HG03378 (cell line): ENCODE data around the gene NME1.
"Not testable (repeated sequence)": the region's sequence is repeated elsewhere in the genome, so short reads cannot be mapped to it uniquely, and the experiment has no call there.

Experiments used
- ATAC-seq: cut with Tn5 transposase; IDR thresholded peaks from one replicate; pipeline ENCODE4 v1.9.1; 2021; ENCODE audit warnings: mild to moderate bottlenecking, moderate library complexity; ENCODE audit not compliant: unreplicated experiment

Gene NME1

DNA sequence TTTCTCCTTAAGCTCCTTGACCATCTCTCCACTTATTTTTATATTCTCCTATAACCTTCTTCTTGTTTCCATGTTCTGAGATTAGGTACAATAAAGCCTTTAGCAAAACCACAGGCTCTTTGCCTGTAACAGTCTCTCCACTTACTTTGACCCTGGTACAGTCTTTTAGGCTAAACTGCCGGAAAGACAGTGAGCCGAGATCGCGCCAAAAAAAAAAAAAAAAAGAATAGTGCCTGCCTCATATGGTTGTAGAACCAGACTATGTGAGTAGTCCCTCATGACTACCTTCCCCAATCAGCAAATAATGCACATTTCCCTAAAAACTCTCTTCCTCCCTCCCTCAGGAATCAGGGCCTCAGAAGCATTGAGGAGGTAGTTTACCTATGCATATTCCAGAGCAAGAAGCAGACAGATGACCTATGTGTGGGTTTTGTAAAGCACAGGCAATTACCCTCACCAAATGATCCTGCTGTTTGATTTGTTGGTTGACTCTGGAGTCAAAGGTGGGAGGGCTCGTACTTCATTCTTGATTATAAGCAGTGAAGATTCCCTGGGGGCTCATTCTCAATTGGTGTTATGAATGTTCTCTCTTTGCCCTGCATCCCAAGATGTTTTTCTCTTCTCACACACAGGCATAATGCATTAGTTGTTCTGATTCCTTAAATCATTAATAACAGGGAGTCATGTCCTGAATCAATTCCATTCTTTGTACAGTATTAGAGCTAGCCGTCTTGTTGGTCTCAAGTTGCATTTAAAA lies 8.9 kb upstream of the NME1 start:
- ATAC-seq: no peak

DNA sequence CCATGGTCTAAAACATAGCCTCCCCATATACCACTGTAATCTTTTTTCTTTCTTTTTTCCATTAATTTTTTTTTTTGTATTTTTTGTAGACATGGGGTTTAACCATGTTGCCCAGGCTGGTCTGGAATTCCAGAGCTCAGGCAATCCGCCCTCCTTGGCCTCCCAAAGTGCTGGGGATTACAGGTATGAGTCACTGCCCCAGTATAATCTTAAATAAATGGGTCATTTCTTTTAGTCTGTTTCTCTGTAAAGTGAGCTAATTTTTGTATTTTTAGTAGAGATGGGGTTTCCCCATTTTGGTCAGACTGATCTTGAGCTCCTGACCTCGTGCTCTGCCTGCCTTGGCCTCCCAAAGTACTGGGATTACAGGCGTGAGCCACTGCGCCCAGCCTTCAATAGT lies 5.7 kb upstream of the NME1 start:
- no peak for ATAC-seq

DNA sequence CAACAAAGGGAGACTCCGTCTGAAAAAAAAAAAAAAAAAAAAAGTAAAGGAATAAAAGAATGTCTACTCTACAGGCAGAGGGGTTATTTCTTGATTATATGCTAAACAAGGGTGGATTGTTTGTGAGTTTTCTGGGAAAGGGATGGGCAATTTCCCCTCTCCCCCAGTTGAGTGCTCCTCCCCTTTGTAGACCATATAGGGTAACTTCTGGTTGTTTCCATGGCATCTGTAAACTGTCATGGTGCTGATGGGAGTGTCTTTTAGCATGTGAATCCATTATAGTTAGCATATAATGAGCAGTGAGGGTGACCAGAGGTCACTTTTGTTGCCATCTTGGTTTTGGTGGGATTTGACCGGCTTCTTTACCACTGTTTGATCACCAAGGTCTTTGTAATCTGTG lies 4.2 kb upstream of the NME1 start:
- no peak for ATAC-seq

DNA sequence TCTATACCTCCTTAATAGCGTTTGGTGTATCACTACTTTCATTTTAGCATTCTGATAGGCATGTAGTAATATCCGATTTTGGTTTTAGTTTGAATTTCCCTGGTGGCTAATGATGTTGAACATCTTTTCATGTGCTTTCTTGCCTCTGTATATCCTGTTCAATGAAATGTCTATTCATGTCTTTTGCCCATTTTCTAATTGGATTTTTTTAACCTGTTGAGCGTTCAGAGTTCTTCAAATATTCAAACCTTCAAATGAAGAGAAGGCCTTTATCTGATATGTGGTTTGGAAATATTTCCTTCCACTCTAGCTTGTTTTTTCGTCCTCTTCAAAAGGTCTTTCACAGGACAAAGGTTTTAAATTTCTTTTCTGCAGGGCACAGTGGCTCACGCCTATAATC lies 2.4 kb upstream of the NME1 start:
- no peak for ATAC-seq

GRCh38 chr17:51152766-51153209 lies 571 bp upstream of the NME1 start:
- ATAC-seq: no peak

- ATAC-seq: no peak
Measured at GRCh38 chr17:51154176-51154575, 817 bp downstream of the NME1 start.

DNA sequence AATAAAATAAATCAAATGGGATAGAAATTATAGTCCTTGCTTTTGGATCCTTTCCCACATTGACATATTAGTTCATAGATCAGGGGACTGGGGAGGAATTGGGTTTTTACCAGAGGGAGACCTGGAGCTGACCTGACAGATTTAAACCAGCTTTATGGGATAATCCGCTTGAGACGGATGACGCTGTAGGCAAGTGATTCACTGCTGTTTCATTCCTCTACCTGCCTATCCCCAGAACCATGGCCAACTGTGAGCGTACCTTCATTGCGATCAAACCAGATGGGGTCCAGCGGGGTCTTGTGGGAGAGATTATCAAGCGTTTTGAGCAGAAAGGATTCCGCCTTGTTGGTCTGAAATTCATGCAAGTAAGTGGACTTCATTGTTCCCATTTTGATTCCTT lies 2.1 kb downstream of the NME1 start:
- ATAC-seq: no peak

GRCh38 chr17:51159604-51160003 lies 6.2 kb downstream of the NME1 start:
- no peak for ATAC-seq

DNA sequence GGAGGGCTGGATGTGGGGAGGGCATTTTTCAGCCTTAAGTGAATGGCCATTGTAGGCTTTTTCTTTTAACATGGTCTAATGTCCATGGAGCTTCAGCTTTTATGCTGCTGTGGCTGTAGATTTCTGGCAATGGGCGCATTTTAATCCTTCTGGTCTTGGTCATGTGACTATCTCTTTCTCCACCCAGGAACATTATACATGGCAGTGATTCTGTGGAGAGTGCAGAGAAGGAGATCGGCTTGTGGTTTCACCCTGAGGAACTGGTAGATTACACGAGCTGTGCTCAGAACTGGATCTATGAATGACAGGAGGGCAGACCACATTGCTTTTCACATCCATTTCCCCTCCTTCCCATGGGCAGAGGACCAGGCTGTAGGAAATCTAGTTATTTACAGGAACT lies 8.2 kb downstream of the NME1 start:
- no peak for ATAC-seq

- no peak for ATAC-seq
Measured at GRCh38 chr17:51164911-51165679, 11.7 kb downstream of the NME1 start.

DNA sequence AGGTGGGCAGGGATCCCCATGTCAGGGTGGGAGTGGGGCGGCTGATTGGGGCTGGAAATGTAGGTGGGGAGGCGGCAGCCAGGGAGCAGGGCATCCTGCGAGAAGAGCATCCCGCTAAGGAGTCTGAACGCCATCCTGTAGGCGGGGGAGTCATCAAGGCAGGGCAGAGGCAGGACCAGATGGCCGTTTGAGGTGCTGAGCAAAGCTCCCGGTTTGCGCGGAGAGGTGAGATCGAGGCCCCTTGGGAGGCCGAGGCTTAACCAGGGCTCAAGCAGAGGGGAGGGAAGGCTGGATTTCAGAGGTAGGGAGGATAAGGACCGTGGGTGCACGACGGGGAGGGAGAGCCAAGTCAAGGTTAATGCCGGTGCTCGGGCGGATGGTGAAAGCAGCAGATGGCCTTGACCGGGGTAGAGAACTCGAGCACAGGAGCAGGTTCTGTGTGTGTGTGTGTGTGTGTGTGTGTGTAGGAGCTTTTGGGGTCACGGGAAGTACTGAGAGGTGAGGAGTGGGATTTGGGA lies 12.4 kb downstream of the NME1 start:
- no peak for ATAC-seq

DNA sequence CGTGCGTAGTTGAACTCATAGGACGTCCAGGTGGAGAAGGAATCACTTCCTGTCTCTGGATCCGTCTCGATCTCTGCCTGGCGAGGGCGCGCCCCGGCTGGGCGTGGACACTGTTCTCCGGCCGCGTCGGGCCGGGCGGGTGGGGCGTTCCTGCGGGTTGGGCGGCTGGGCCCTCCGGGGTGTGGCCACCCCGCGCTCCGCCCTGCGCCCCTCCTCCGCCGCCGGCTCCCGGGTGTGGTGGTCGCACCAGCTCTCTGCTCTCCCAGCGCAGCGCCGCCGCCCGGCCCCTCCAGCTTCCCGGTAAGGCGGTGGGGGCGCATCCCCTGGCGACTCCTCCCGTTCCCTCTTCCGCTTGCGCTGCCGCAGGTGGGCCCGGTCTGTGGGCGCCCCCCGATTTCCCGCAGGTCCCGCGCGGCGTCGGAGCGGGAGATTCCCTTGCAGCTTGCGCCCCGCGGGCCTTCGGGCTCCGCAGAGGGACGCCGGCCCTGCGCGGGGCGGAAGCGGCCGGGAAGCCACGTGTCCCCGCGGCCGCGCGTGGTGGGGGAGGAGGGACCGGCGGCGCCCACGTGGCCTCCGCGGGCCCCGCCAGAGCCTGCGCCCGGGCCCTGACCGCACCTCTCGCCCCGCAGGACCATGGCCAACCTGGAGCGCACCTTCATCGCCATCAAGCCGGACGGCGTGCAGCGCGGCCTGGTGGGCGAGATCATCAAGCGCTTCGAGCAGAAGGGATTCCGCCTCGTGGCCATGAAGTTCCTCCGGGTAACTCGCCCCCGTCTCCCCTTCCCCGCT lies 13.0 kb downstream of the NME1 start, which contains the start of gene NME2:
TSS of gene NME2 (plus strand) at position 214 of the 789 bp plus-strand sequence. CDS start at position 634, 420 bp downstream.
- peak; percentile 58 for ATAC-seq

DNA sequence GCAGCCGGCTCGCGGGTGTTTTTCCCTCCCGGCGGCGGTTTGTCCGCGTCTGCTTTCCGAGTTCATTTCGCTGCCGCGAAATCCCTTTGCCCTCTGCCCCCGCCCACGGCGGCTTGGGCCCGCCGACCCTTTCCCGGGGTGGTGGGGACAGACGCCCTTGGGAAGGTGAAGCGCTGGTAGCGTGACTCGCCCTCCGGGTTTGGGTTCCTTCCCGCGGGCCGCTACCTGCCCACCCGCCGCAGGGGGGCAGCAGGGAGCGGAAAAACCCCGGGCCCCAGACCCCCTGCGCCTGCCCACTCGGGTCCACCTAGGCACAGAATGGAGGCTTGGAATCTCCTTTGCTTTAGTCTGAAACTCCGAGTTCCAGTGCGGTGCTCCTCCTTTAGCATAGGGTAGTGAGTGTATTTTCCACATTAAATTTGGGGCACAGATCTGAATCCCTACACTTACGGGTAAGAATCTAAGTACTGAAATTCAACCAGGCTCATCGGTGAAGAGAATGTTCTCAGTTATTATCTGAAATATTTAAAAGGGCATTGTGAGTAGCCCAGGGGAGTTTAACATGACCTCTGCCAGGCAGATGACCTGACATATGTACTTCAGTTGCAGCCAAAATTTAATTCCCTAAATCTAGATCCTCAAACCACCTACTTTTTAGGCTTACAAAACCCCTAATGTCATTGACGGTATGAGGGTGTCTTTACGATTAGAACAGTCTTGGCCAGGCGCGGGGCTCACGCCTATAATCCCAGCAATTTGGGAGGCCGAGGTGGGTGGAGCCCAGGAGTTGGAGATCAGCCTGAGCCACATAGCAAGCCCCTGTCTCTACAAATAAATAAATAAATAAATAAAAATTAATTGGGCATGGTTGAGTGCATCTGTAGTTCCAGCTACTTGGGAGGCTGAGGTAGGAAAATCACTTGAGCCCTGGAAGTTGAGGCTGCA lies 13.9 kb downstream of the NME1 start:
- ATAC-seq: peak; percentile 40

GRCh38 chr17:51169340-51169739 lies 16.0 kb downstream of the NME1 start:
- no peak for ATAC-seq

GRCh38 chr17:51170736-51171135 lies 17.4 kb downstream of the NME1 start:
- no peak for ATAC-seq

DNA sequence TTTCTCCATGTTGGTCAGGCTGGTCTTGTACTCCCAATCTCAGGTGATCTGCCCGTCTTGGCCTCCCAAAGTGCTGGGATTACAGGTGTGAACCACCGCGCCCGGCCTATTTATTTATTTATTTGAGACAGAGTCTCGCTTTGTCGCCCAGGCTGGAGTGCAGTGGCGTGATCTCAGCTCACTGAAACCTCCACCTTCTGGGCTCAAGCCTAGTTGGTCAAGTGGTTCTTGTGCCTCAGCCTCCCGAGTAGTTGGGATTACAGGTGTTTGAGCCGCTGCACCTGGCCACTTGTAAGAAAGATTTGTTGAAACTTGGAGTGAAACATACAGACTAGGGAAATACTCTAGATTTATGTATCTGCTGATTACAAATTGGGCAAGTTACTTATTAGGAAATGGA lies 18.7 kb downstream of the NME1 start:
- not testable (repeated sequence) for ATAC-seq

- ATAC-seq: no peak
Measured at GRCh38 chr17:51180486-51180885, 27.1 kb downstream of the NME1 start.

DNA sequence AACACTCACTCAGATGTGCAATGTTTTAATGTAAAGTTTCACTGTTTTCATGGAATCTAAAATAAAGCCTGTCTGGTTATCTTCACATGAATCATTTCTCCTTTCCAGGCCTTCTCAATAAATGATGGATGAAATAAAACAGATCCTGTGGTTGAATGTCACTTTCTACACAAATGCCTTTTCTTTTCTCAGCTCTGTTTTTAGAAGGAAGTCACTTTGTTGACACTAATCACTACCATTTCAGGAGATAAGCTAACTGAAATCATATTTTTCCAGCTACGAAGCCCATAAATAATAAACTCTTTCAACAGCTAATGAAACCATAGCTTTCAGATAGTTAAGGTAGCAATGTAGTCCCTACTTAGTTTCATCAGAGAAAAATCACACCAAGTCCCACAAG lies 30.8 kb downstream of the NME1 start:
- no peak for ATAC-seq

DNA sequence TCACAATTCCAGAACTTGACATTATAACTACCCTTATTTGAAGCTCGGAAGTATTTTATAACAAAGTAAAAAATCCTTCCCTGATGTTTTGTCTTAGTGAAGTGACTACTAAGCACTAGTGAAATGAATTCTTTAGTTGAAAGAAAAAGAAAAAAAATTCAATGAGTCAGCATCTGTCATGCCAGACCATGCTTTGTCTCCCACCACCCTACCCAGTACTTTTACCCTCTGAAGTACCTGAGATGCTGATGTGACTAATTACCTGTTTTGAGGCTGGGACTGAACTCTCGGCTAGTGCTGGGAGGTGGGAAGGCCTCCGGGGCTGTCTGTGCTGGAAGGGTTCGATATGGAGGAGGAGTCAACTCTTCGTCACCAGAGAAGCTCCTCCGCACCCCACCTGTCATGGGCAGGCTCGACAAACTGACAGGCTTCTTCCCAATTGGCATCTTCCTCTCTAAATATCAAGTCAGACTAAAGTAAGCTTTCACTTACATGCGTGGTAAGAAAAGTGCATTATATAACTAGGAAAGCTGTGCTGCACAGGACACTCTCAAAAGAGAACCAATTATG lies 32.5 kb downstream of the NME1 start:
- ATAC-seq: no peak
